ENCODE data around the gene SLC39A11. TPM values are rescaled to one million over a fixed set of nuclear protein-coding genes. Genes with fewer than 3 reads are reported as not detected.

SLC39A11 gene
- total RNA-seq, 1 experiment from 2014 or later, result 15.2 TPM

- H3K79me2 ChIP-seq (ENCODE audit: insufficient read depth, low read length), result no peaks in the 10 kb centered on the region; the same call in 1 of the 2 replicates
- H3K4me2 ChIP-seq (ENCODE audit: insufficient read depth, insufficient read length, low read length), result no peak overlapping the region
- no peaks in the 10 kb centered on the region for H3K27me3 ChIP-seq (ENCODE audit: insufficient read depth, low read length)
- DNase-seq, result no peak
- H3K9ac ChIP-seq (ENCODE audit: extremely low read depth, insufficient read length, low read length), result no peak overlapping the region
- no peak overlapping the region for H2AFZ ChIP-seq (ENCODE audit: low read length)
- H3K4me1 Mint-ChIP-seq, result 0 out of 4 replicates have a peak, but pooled peaks cover 0 to 4% of the 10 kb centered on the region in 2 experiments
- H3K79me1 ChIP-seq (ENCODE audit: insufficient read depth, low read depth, low read length, poor library complexity, severe bottlenecking), result no peaks in the 10 kb centered on the region
- no peak overlapping the region for H3K27ac ChIP-seq (ENCODE audit: insufficient read length, low read depth, low read length)
- no peak overlapping the region for H2BK120ac ChIP-seq (ENCODE audit: low read depth, low read length, poor library complexity, severe bottlenecking)
- no peaks in the 10 kb centered on the region for H3K23me2 ChIP-seq (ENCODE audit: insufficient read length, low read depth, low read length, poor library complexity, severe bottlenecking)
- no peak overlapping the region for H2BK15ac ChIP-seq (ENCODE audit: low read depth, low read length)
- no peak overlapping the region for H3K27ac Mint-ChIP-seq
- H3K36me3 Mint-ChIP-seq (ENCODE audit: insufficient read depth in 1 of 3, low read depth in 3 of 3), result peaks cover 12 to 22% (median 18%) of the 10 kb centered on the region in 3 experiments
- H4K91ac ChIP-seq (ENCODE audit: insufficient read length, low read depth, low read length), result no peak overlapping the region
- no peak overlapping the region for H3K4me3 Mint-ChIP-seq
- H3K4me1 ChIP-seq (ENCODE audit: insufficient read depth, low read length), result no peaks in the 10 kb centered on the region
- no peak overlapping the region for H3K18ac ChIP-seq (ENCODE audit: insufficient read length, low read depth, low read length)
- H3K4ac ChIP-seq (ENCODE audit: low read depth, low read length), result no peak overlapping the region
- peaks cover 2% of the 10 kb centered on the region; the same call in 1 of the 2 replicates for H3K27me3 Mint-ChIP-seq (ENCODE audit: low read depth)
- H2BK20ac ChIP-seq (ENCODE audit: low read depth, low read length, poor library complexity, severe bottlenecking), result no peak overlapping the region
- no peak overlapping the region for H3T11ph ChIP-seq (ENCODE audit: low read length)
- no peak overlapping the region for H3K14ac ChIP-seq (ENCODE audit: insufficient read depth, low read length)
- H3K9me3 ChIP-seq (ENCODE audit: control insufficient read depth, low read depth, low read length), result peaks cover 4% of the 10 kb centered on the region
- H4K8ac ChIP-seq (replicated peaks; ENCODE audit: insufficient read length, low read depth, low read length), result no peak overlapping the region
- H2AK5ac ChIP-seq (ENCODE audit: insufficient read length, low read length), result no peak overlapping the region
- no peak overlapping the region for H2BK12ac ChIP-seq (ENCODE audit: insufficient read length, low read depth, low read length)
- H3K23ac ChIP-seq (ENCODE audit: insufficient read length, low read depth, low read length), result no peak overlapping the region
- H3K56ac ChIP-seq (ENCODE audit: insufficient read length, low read depth, low read length), result no peak overlapping the region
- H2BK5ac ChIP-seq (ENCODE audit: insufficient read length, low read length), result no peak overlapping the region
- peaks cover 32 to 38% of the 10 kb centered on the region in 2 experiments for H3K9me3 Mint-ChIP-seq
- H4K20me1 ChIP-seq (ENCODE audit: control insufficient read depth, insufficient read depth, insufficient read length), result no peaks in the 10 kb centered on the region
- WGBS (ENCODE audit: extremely low coverage, insufficient read length, low lambda C conversion rate), result no CpG with 5 or more reads among the region's 2 CpGs
- TF ChIP-seq, protein P1, sequence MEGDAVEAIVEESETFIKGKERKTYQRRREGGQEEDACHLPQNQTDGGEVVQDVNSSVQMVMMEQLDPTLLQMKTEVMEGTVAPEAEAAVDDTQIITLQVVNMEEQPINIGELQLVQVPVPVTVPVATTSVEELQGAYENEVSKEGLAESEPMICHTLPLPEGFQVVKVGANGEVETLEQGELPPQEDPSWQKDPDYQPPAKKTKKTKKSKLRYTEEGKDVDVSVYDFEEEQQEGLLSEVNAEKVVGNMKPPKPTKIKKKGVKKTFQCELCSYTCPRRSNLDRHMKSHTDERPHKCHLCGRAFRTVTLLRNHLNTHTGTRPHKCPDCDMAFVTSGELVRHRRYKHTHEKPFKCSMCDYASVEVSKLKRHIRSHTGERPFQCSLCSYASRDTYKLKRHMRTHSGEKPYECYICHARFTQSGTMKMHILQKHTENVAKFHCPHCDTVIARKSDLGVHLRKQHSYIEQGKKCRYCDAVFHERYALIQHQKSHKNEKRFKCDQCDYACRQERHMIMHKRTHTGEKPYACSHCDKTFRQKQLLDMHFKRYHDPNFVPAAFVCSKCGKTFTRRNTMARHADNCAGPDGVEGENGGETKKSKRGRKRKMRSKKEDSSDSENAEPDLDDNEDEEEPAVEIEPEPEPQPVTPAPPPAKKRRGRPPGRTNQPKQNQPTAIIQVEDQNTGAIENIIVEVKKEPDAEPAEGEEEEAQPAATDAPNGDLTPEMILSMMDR (conservative IDR thresholded peaks at IDR 0.05), result no peak
- H4K5ac ChIP-seq (ENCODE audit: insufficient read length, low read depth, low read length), result no peak overlapping the region
These were observed 295.3 kb downstream of the SLC39A11 start for GRCh38 chr17:72797142-72797541.
